Activated CD4-positive, alpha-beta T cell treated with anti-CD3 and anti-CD28 coated beads, Interleukin-10, Interleukin-2, amounts not matched to agents 100 ng/mL and 50 ng/mL, durations not matched to agents 16 hours and 8 hours (primary cell): ENCODE measurements around the gene DGKA.
"Not testable (repeated sequence)": the region's sequence is repeated elsewhere in the genome, so short reads cannot be mapped to it uniquely, and the experiment has no call there.

ENCODE experiments used
- DNase-seq: peaks from one replicate; pipeline ENCODE4 v3.0.0-alpha.2; 2020

Gene DGKA

GRCh38 chr12:55930771-55931316 lies at the start of gene DGKA:
Gene DGKA (plus strand): TSS chr12:55931162. CDS start chr12:55936504, 5,342 bp downstream.
- DNase-seq = peak; percentile 87

- DNase-seq = no peak
These were observed 45.8 kb upstream of the DGKA start for GRCh38 chr12:55885113-55885512.

GRCh38 chr12:55891310-55891709 lies 39.7 kb upstream of the DGKA start:
- DNase-seq = no peak

GRCh38 chr12:55893723-55894122 lies 37.2 kb upstream of the DGKA start:
- DNase-seq = no peak

- DNase-seq = peak; percentile 21
These were observed 31.9 kb upstream of the DGKA start for GRCh38 chr12:55899082-55899481.

- DNase-seq = no peak
These were observed 29.0 kb upstream of the DGKA start for GRCh38 chr12:55901881-55902490.

GRCh38 chr12:55906056-55906455 lies 24.9 kb upstream of the DGKA start:
- DNase-seq = no peak

GRCh38 chr12:55908726-55909512 lies 22.0 kb upstream of the DGKA start:
- no peak for DNase-seq

- no peak for DNase-seq
These were observed 21.5 kb upstream of the DGKA start for GRCh38 chr12:55909513-55909884.

GRCh38 chr12:55912908-55913307 lies 18.1 kb upstream of the DGKA start:
- DNase-seq = no peak

GRCh38 chr12:55915482-55915859 lies 15.5 kb upstream of the DGKA start:
- DNase-seq = no peak

- DNase-seq = not testable (repeated sequence)
These were observed 11.9 kb upstream of the DGKA start for GRCh38 chr12:55919032-55919431.

- no peak for DNase-seq
These were observed 8.8 kb upstream of the DGKA start for GRCh38 chr12:55922126-55922525.

- not testable (repeated sequence) for DNase-seq
These were observed 7.3 kb upstream of the DGKA start for GRCh38 chr12:55923648-55924047.

- DNase-seq = no peak
These were observed 5.6 kb upstream of the DGKA start for GRCh38 chr12:55925371-55925770.

GRCh38 chr12:55925870-55926737 lies 4.9 kb upstream of the DGKA start:
- no peak for DNase-seq

GRCh38 chr12:55926738-55927587 lies 4.0 kb upstream of the DGKA start:
- peak; percentile 96 for DNase-seq

GRCh38 chr12:55927588-55928502 lies 3.1 kb upstream of the DGKA start, which contains the start of gene PYM1:
Gene PYM1 (minus strand): TSS chr12:55927894. CDS start chr12:55927761, 133 bp downstream.
- peak; percentile 93 for DNase-seq

GRCh38 chr12:55929306-55929791 lies 1.6 kb upstream of the DGKA start:
- DNase-seq = peak; percentile 95

GRCh38 chr12:55931317-55931779 lies 386 bp downstream of the DGKA start:
- no peak for DNase-seq
